Keratinocyte (primary cell): ENCODE data around the gene CDH22.

Source experiments
- CTCF ChIP-seq, 3 experiments: IDR thresholded peaks in 1 of 3; conservative IDR thresholded peaks in 1 of 3; optimal IDR thresholded peaks in 1 of 3; 2 replicates in 2 of 3; 3 replicates in 1 of 3; pipeline versions ENCODE3 to v1.5.1; 2011; ENCODE audit warnings: low read length in 3 of 3, mild to moderate bottlenecking in 3 of 3, moderate library complexity in 2 of 3, control low read depth in 1 of 3, inconsistent platforms in 1 of 3; ENCODE audit not compliant: insufficient read depth in 2 of 3; ENCODE audit errors: extremely low read depth in 1 of 3
- EZH2 ChIP-seq: IDR thresholded peaks from one replicate; pipeline ENCODE4 v1.6.1; 2012; ENCODE audit warnings: inconsistent platforms, mild to moderate bottlenecking, low read length, moderate library complexity

GRCh38 chr20:46325789-46326188, 17.5 kb upstream of the CDH22 start:
- TF ChIP-seq CTCF (optimal IDR thresholded peaks at IDR 0.05 in 1 of 3, IDR thresholded peaks at IDR 0.05 in 1 of 3, conservative IDR thresholded peaks at IDR 0.05 in 1 of 3; ENCODE audit: extremely low read depth in 1 of 3, insufficient read depth in 2 of 3, low read length in 3 of 3) (no peak), EZH2 (no peak)
